Stimulated activated CD8-positive, alpha-beta memory T cell treated with anti-CD3 and anti-CD28 coated beads, Interleukin-12 subunit alpha, Interleukin-12 subunit beta, amount 100 ng/mL, for 24 hours (primary cell): Measurements from ENCODE around the gene MYO6.

ENCODE experiments used
- DNase-seq: peaks from one replicate; pipeline ENCODE4 v3.0.0-alpha.2; 2020; ENCODE audit errors: extremely low read depth

The MYO6 gene

GRCh38 chr6:75766387-75766786 is 17.3 kb downstream of the MYO6 start:
- no peak for DNase-seq

- no peak for DNase-seq
Measured at GRCh38 chr6:75770844-75771243, 21.8 kb downstream of the MYO6 start.

- DNase-seq: no peak
Measured at GRCh38 chr6:75775219-75775618, 26.2 kb downstream of the MYO6 start.

- no peak for DNase-seq
Measured at GRCh38 chr6:75776461-75776860, 27.4 kb downstream of the MYO6 start.

GRCh38 chr6:75778757-75779156 is 29.7 kb downstream of the MYO6 start:
- DNase-seq: no peak

GRCh38 chr6:75786152-75786551 is 37.1 kb downstream of the MYO6 start:
- no peak for DNase-seq

GRCh38 chr6:75788894-75789293 is 39.9 kb downstream of the MYO6 start:
- no peak for DNase-seq

- no peak for DNase-seq
Measured at GRCh38 chr6:75791881-75792280, 42.8 kb downstream of the MYO6 start.

GRCh38 chr6:75794351-75794846 is 45.4 kb downstream of the MYO6 start:
- no peak for DNase-seq

- DNase-seq: no peak
Measured at GRCh38 chr6:75794954-75795739, 46.1 kb downstream of the MYO6 start.

GRCh38 chr6:75796723-75797122 is 47.7 kb downstream of the MYO6 start:
- no peak for DNase-seq

GRCh38 chr6:75800133-75800532 is 51.1 kb downstream of the MYO6 start:
- no peak for DNase-seq

GRCh38 chr6:75800708-75801505 is 51.9 kb downstream of the MYO6 start:
- no peak for DNase-seq

- DNase-seq: no peak
Measured at GRCh38 chr6:75802366-75802765, 53.3 kb downstream of the MYO6 start.

- DNase-seq: no peak
Measured at GRCh38 chr6:75808507-75808906, 59.5 kb downstream of the MYO6 start.

GRCh38 chr6:75812560-75812959 is 63.5 kb downstream of the MYO6 start:
- DNase-seq: no peak

GRCh38 chr6:75813476-75814250 is 64.6 kb downstream of the MYO6 start:
- no peak for DNase-seq

- no peak for DNase-seq
Measured at GRCh38 chr6:75815756-75816155, 66.7 kb downstream of the MYO6 start.

GRCh38 chr6:75818098-75818855 is 69.2 kb downstream of the MYO6 start:
- DNase-seq: no peak

GRCh38 chr6:75819776-75820487 is 70.9 kb downstream of the MYO6 start:
- DNase-seq: no peak

GRCh38 chr6:75824160-75824559 is 75.1 kb downstream of the MYO6 start:
- no peak for DNase-seq
